SK-N-SH (cell line): ENCODE measurements around the gene SRRD. TPM values are rescaled to one million over a fixed set of nuclear protein-coding genes. Genes with fewer than 3 reads are reported as not detected.

Experiments used
- CTCF ChIA-PET: fragments of 300-600, 350-600 bp; formaldehyde crosslinking; extraction: SDS; loops from one replicate; lab custom pipeline; 2021; lab: Yijun Ruan, JAX
- POLR2A ChIA-PET: fragments of 350-600 bp; sonication (Branson Sonifier 250); formaldehyde crosslinking; extraction: SDS; loops from one replicate; lab custom pipeline; 2020; ENCODE audit warnings: antibody characterized with exemption, inconsistent platforms; lab: Yijun Ruan, JAX
- DNase-seq: peaks from one replicate; pipeline ENCODE4 v3.0.0; 2012
- H2AFZ ChIP-seq: fragments of 200-600 bp; sonication (generic); 2 replicates; pipeline ENCODE4 v1.8.1; 2016; ENCODE audit warnings: antibody characterized with exemption, mild to moderate bottlenecking, low read depth
- H3F3A ChIP-seq: fragments of 200-600 bp; sonication (generic); replicated peaks from 2 replicates; pipeline ENCODE3; 2016; ENCODE audit warnings: antibody characterized with exemption, mild to moderate bottlenecking; ENCODE audit not compliant: insufficient read depth
- H3K27ac ChIP-seq, 2 experiments: fragments of 200-500 bp in 1 of 2; fragments of 200-600 bp in 1 of 2; sonication (Bioruptor generic) in 1 of 2; sonication (generic), shearing (Covaris generic) in 1 of 2; 2 replicates each; pipeline versions ENCODE4 v1.5.1 to v1.6.1; 2014 to 2016; ENCODE audit warnings: low read depth in 2 of 2, inconsistent platforms in 1 of 2, low read length in 1 of 2, mild to moderate bottlenecking in 1 of 2, mixed read lengths in 1 of 2
- H3K27me3 ChIP-seq: fragments of 200-600 bp; sonication (generic), shearing (Covaris generic); 2 replicates; pipeline ENCODE4 v1.6.1; 2016; ENCODE audit warnings: mixed run types; ENCODE audit not compliant: insufficient read depth
- H3K36me3 ChIP-seq, 2 experiments: fragments of 200-500 bp in 1 of 2; fragments of 200-600 bp in 1 of 2; sonication (Bioruptor generic) in 1 of 2; sonication (generic) in 1 of 2; replicated peaks in 1 of 2; 2 replicates each; pipeline versions ENCODE3 to v1.5.1; 2014 to 2016; ENCODE audit warnings: low read length in 1 of 2, mild to moderate bottlenecking in 1 of 2; ENCODE audit not compliant: insufficient read depth in 2 of 2, control insufficient read depth in 1 of 2
- H3K4me1 ChIP-seq, 2 experiments: fragments of 200-500 bp in 1 of 2; fragments of 200-600 bp in 1 of 2; sonication (Bioruptor generic) in 1 of 2; sonication (generic), shearing (Covaris generic) in 1 of 2; 2 replicates each; pipeline versions ENCODE4 v1.5.1 to v1.6.1; 2014 to 2016; ENCODE audit warnings: low read depth in 1 of 2, low read length in 1 of 2, mixed run types in 1 of 2; ENCODE audit not compliant: insufficient read depth in 2 of 2, control insufficient read depth in 1 of 2
- H3K4me2 ChIP-seq: fragments of 200-600 bp; sonication (generic), shearing (Covaris generic); 2 replicates; pipeline ENCODE4 v1.6.1; 2017; ENCODE audit warnings: mixed run types
- H3K4me3 ChIP-seq, 2 experiments: fragments of 200-500 bp in 1 of 2; fragments of 200-600 bp in 1 of 2; sonication (Bioruptor generic) in 1 of 2; sonication (generic), shearing (Covaris generic) in 1 of 2; 2 replicates each; pipeline versions ENCODE4 v1.5.1 to v1.8.1; 2014 to 2016; ENCODE audit warnings: low read depth in 2 of 2, inconsistent platforms in 1 of 2, low read length in 1 of 2, mild to moderate bottlenecking in 1 of 2, mixed read lengths in 1 of 2, moderate library complexity in 1 of 2
- H3K79me2 ChIP-seq: fragments of 200-600 bp; sonication (generic); 2 replicates; pipeline ENCODE4 v1.8.1; 2017; ENCODE audit warnings: mild to moderate bottlenecking; ENCODE audit not compliant: insufficient read depth
- H3K9ac ChIP-seq: fragments of 200-600 bp; sonication (generic); 2 replicates; pipeline ENCODE4 v1.6.1; 2017; ENCODE audit warnings: mixed run types
- H3K9me2 ChIP-seq: fragments of 200-600 bp; sonication (generic); 2 replicates; pipeline ENCODE4 v1.6.1; 2017; ENCODE audit warnings: mixed run types
- H3K9me3 ChIP-seq: fragments of 200-600 bp; sonication (generic); 2 replicates; pipeline ENCODE4 v1.6.1; 2017; ENCODE audit warnings: mixed run types, mild to moderate bottlenecking, moderate library complexity
- H4K20me1 ChIP-seq: fragments of 200-600 bp; sonication (generic); 2 replicates; pipeline ENCODE4 v1.6.1; 2017; ENCODE audit warnings: mild to moderate bottlenecking, mixed run types; ENCODE audit not compliant: insufficient read depth
- CTCF ChIP-seq: fragments of 200-600 bp; sonication (generic); IDR thresholded peaks from 2 replicates; pipeline ENCODE4 v1.6.1; 2017; ENCODE audit warnings: antibody characterized with exemption, mild to moderate bottlenecking, moderate library complexity
- EZH2phosphoT487 ChIP-seq: fragments of 200-600 bp; sonication (generic); IDR thresholded peaks from 2 replicates; pipeline ENCODE4 v1.6.1; 2017; ENCODE audit warnings: low read depth, mixed run types, mild to moderate bottlenecking, antibody characterized with exemption, moderate library complexity, borderline replicate concordance
- FOXJ3 ChIP-seq: sonication (generic); formaldehyde crosslinking; IDR thresholded peaks from 2 replicates; pipeline ENCODE4 v1.5.1; 2020; ENCODE audit warnings: mild to moderate bottlenecking, missing genetic modification reagents
- JUND ChIP-seq: IDR thresholded peaks from 2 replicates; pipeline ENCODE4 v1.4.0; 2012
- MEF2A ChIP-seq: IDR thresholded peaks from 2 replicates; pipeline ENCODE4 v1.4.0; 2012; ENCODE audit warnings: low read depth, borderline replicate concordance
- PBX3 ChIP-seq: IDR thresholded peaks from 2 replicates; pipeline ENCODE4; 2012
- POLR2AphosphoS5 ChIP-seq: IDR thresholded peaks from 2 replicates; pipeline ENCODE4 v1.6.1; 2012; ENCODE audit warnings: low read depth, low read length
- RCOR1 ChIP-seq: fragments of 150-350 bp; IDR thresholded peaks from 2 replicates; pipeline ENCODE4 v1.6.1; 2017; ENCODE audit warnings: antibody characterized with exemption, low read length
- USF1 ChIP-seq: IDR thresholded peaks from 2 replicates; pipeline ENCODE4 v1.4.0; 2012; ENCODE audit warnings: low read depth, borderline replicate concordance
- ZBTB33 ChIP-seq: IDR thresholded peaks from 2 replicates; pipeline ENCODE4 v1.4.0; 2012; ENCODE audit warnings: low read depth, borderline replicate concordance
- whole genome bisulfite sequencing: methylation state at CpG from one replicate; pipeline ENCODE4 v1.1.6; 2017; ENCODE audit warnings: low lambda C conversion rate; 5-methylcytosine and 5-hydroxymethylcytosine counted together
- polyA plus RNA-seq, 3 experiments: library from polyadenylated mRNA; depleted of rRNA; stranded (reverse); fragments of >200 nt; gene quantifications; 2 replicates each; pipeline ENCODE4 v1.2.3, GENCODE V29; 2012

Gene SRRD
- polyA plus RNA-seq, 1 of the 3 experiments (the other 2 are of a cell fraction), result 12.9 TPM

GRCh38 chr22:26487996-26488395, 4.3 kb downstream of the SRRD start:
- no peak overlapping the region for H2AFZ ChIP-seq
- no peak overlapping the region for H3K9ac ChIP-seq
- H4K20me1 ChIP-seq, result no peaks in the 10 kb centered on the region
- no peak overlapping the region for H3K4me3 ChIP-seq
- peaks cover 0 to 11% of the 10 kb centered on the region in 2 experiments; a peak in 2 of 4 replicates for H3K4me1 ChIP-seq
- ChIA-PET POLR2A (no interaction called here), CTCF (interaction anchor here (1.0 kb wide), 1 partner anchor 14 kb away, joined by 3 read pairs; no protein-coding TSS in a partner anchor)
- TF ChIP-seq FOXJ3 (no peak), PBX3 (no peak), USF1 (no peak), CTCF (no peak), ZBTB33 (no peak), EZH2phosphoT487 (no peak), RCOR1 (no peak), MEF2A (no peak)
- H3K9me2 ChIP-seq, result no peaks in the 10 kb centered on the region
- no peak overlapping the region for H3K4me2 ChIP-seq
- H3K27ac ChIP-seq, result no peak overlapping the region
- no peaks in the 10 kb centered on the region for H3K9me3 ChIP-seq
- no peak for DNase-seq
- H3K27me3 ChIP-seq, result no peaks in the 10 kb centered on the region
- peaks cover 21 to 49% of the 10 kb centered on the region in 2 experiments for H3K36me3 ChIP-seq
- peaks cover 40% of the 10 kb centered on the region; the same call in 1 of the 2 replicates for H3K79me2 ChIP-seq
- H3F3A ChIP-seq, result peaks cover 7% of the 10 kb centered on the region
- 61% methylated on average over 3 of the region's 3 CpGs for WGBS

GRCh38 chr22:26489447-26490036, 5.9 kb downstream of the SRRD start:
- POLR2A ChIA-PET, result no interaction called here
- Histone ChIP-seq H3K36me3 (peaks cover 35 to 62% of the 10 kb centered on the region in 2 experiments), H3K4me2 (no peak overlapping the region), H3K4me1 (peaks cover 0 to 6% of the 10 kb centered on the region in 2 experiments; a peak in 2 of 4 replicates), H3K9me3 (no peaks in the 10 kb centered on the region), H3K27me3 (no peaks in the 10 kb centered on the region), H3K9me2 (no peaks in the 10 kb centered on the region), H4K20me1 (no peaks in the 10 kb centered on the region), H3F3A (peaks cover 7% of the 10 kb centered on the region), H2AFZ (no peak overlapping the region), H3K9ac (no peak overlapping the region), H3K4me3 (no peak overlapping the region), H3K27ac (no peak overlapping the region), H3K79me2 (peaks cover 28% of the 10 kb centered on the region; the same call in 1 of the 2 replicates)
- 87% methylated on average over 4 of the region's 4 CpGs for WGBS
- CTCF ChIA-PET, result interaction anchor here (1.0 kb wide), 1 partner anchor 125 kb away, joined by 3 read pairs; no protein-coding TSS in a partner anchor
- DNase-seq, result no peak
- TF ChIP-seq POLR2AphosphoS5 (0 out of 2 replicates have a peak, but pooled peaks have one; percentile 6), JUND (no peak)
